Measurements from ENCODE around the gene ZMYND8. TPM values are rescaled to one million over a fixed set of nuclear protein-coding genes. Genes with fewer than 3 reads are reported as not detected.

ZMYND8 gene
- polyA plus RNA-seq, 3 donors = 1.4 to 13.8 (median 5.8) TPM

DNA sequence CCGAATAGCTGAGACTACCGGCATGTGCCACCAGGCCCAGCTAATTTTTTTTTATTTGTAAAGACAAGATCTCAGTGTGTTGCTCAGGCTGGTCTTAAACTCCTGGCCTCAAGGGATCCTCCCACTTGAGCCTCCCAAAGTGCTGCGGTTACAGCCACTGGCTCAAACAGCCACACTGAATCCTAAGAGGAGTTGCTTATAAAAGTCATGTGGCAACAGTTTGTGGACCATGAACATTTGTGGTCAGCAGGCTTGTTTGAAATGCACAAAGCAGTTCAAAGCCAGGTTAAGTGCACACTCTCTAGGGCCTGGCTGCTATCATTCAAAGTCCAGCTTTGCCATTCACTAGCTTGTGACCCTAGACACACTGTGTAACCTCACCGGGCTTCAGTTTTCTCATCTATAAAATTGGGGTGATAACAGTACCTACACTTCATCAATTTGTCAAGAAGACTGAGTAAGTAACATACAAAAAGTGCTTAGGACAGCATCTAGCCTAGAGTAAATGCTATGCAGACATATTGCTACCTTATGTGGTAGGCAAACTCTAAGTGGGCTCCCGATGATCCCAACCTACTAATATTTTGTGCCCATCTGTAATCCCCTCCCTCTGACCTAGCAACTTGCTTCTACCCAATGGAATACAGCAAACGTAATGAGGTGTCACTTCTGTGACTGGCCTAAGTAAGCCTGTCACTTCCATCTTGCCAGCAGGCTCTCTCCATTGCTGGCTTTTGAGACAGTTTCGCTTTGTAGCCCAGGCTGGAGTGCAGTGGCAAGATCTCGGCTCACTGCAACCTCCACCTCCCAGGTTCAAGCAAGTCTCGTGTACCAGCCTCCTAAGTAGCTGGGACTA lies 122.9 kb downstream of the ZMYND8 start:
- Mint-ChIP-seq H3K27me3 (ENCODE audit: low read depth in 3 of 3) (peaks cover 0 to 3% (median 0%) of the 10 kb centered on the region in 3 donors), H3K4me3 (no peak overlapping the region), H3K36me3 (peaks cover 77 to 93% of the 10 kb centered on the region in 2 donors), H3K4me1 (no peaks in the 10 kb centered on the region), H3K9me3 (no peaks in the 10 kb centered on the region), H3K27ac (peak overlapping the region in 2 of 7 donors; percentile 19 to 65)
- H3K4me1 ChIP-seq (ENCODE audit: control insufficient read depth in 1 of 2, insufficient read depth in 2 of 2, low read length in 2 of 2) = no peaks in the 10 kb centered on the region
- intact Hi-C loops (cut with micrococcal nuclease) = no loop called here
- H3K4me2 ChIP-seq (replicated peaks; ENCODE audit: extremely low read depth, low read length, poor library complexity, severe bottlenecking) = no peak overlapping the region
- no peak overlapping the region for H2AFZ ChIP-seq (ENCODE audit: insufficient read depth, low read depth, low read length, poor library complexity, severe bottlenecking)
- H3K27ac ChIP-seq (ENCODE audit: low read depth in 1 of 2, low read length in 2 of 2) = no peak overlapping the region
- TF ChIP-seq, protein P1, sequence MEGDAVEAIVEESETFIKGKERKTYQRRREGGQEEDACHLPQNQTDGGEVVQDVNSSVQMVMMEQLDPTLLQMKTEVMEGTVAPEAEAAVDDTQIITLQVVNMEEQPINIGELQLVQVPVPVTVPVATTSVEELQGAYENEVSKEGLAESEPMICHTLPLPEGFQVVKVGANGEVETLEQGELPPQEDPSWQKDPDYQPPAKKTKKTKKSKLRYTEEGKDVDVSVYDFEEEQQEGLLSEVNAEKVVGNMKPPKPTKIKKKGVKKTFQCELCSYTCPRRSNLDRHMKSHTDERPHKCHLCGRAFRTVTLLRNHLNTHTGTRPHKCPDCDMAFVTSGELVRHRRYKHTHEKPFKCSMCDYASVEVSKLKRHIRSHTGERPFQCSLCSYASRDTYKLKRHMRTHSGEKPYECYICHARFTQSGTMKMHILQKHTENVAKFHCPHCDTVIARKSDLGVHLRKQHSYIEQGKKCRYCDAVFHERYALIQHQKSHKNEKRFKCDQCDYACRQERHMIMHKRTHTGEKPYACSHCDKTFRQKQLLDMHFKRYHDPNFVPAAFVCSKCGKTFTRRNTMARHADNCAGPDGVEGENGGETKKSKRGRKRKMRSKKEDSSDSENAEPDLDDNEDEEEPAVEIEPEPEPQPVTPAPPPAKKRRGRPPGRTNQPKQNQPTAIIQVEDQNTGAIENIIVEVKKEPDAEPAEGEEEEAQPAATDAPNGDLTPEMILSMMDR (IDR thresholded peaks at IDR 0.05) = no peak
- H3K79me2 ChIP-seq (ENCODE audit: insufficient read depth, low read length) = no peaks in the 10 kb centered on the region
- no peaks in the 10 kb centered on the region for H3K9me3 ChIP-seq (replicated peaks in 1 of 2; ENCODE audit: control insufficient read depth in 1 of 2, insufficient read depth in 1 of 2, low read length in 2 of 2)
- no peaks in the 10 kb centered on the region for H3K27me3 ChIP-seq (ENCODE audit: control insufficient read depth in 2 of 2, insufficient read depth in 2 of 2, low read length in 2 of 2)
- H3K4me3 ChIP-seq (replicated peaks in 1 of 3; ENCODE audit: low read depth in 2 of 3, low read length in 3 of 3) = no peak overlapping the region
- no peaks in the 10 kb centered on the region for H4K20me1 ChIP-seq (ENCODE audit: insufficient read depth, low read length)
- no peak for DNase-seq
- WGBS (ENCODE audit: insufficient coverage) = 96% methylated on average over 7 of the region's 9 CpGs
- peaks cover 87 to 98% of the 10 kb centered on the region in 2 donors for H3K36me3 ChIP-seq (replicated peaks in 1 of 2; ENCODE audit: control insufficient read depth in 1 of 2, insufficient read depth in 2 of 2, low read length in 2 of 2)
- no peak overlapping the region for H3K9ac ChIP-seq (ENCODE audit: insufficient read depth, low read length, poor library complexity, severe bottlenecking)

DNA sequence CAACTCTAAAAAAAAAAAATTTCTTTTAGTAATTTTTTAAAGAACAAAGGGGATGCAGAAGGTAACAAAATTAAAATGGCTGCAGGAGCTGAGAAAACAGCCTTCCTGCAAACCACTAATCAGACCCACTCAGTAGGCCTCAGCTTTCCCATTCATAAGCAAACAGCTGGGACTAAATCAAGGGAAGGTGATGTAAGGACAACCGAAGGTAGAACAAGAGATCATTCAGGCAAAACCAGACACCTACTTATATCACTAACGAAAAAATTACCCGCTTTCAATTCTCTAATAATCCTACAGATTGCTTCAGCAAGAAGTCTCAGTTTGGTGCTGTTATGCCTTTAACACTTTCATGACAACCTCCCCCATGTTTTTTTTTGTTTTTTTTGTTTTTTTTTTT lies 124.0 kb downstream of the ZMYND8 start:
- no peak overlapping the region for H3K4me3 Mint-ChIP-seq
- Histone ChIP-seq H3K9ac (ENCODE audit: insufficient read depth, low read length, poor library complexity, severe bottlenecking) (no peak overlapping the region), H2AFZ (ENCODE audit: insufficient read depth, low read depth, low read length, poor library complexity, severe bottlenecking) (no peak overlapping the region), H3K36me3 (replicated peaks in 1 of 2; ENCODE audit: control insufficient read depth in 1 of 2, insufficient read depth in 2 of 2, low read length in 2 of 2) (peaks cover 87 to 97% of the 10 kb centered on the region in 2 donors), H3K4me1 (ENCODE audit: control insufficient read depth in 1 of 2, insufficient read depth in 2 of 2, low read length in 2 of 2) (no peaks in the 10 kb centered on the region), H4K20me1 (ENCODE audit: insufficient read depth, low read length) (no peaks in the 10 kb centered on the region), H3K79me2 (ENCODE audit: insufficient read depth, low read length) (no peaks in the 10 kb centered on the region), H3K27me3 (ENCODE audit: control insufficient read depth in 2 of 2, insufficient read depth in 2 of 2, low read length in 2 of 2) (no peaks in the 10 kb centered on the region), H3K4me3 (replicated peaks in 1 of 3; ENCODE audit: low read depth in 2 of 3, low read length in 3 of 3) (no peak overlapping the region), H3K4me2 (replicated peaks; ENCODE audit: extremely low read depth, low read length, poor library complexity, severe bottlenecking) (no peak overlapping the region), H3K27ac (ENCODE audit: low read depth in 1 of 2, low read length in 2 of 2) (no peak overlapping the region), H3K9me3 (replicated peaks in 1 of 2; ENCODE audit: control insufficient read depth in 1 of 2, insufficient read depth in 1 of 2, low read length in 2 of 2) (no peaks in the 10 kb centered on the region)
- TF ChIP-seq, protein P1 (IDR thresholded peaks at IDR 0.05) = no peak
- intact Hi-C loops (cut with micrococcal nuclease) = no loop called here
- DNase-seq = no peak
- H3K36me3 Mint-ChIP-seq = peaks cover 75 to 92% of the 10 kb centered on the region in 2 donors
- WGBS (ENCODE audit: insufficient coverage) = no CpG with 5 or more reads among the region's 3 CpGs
- peak overlapping the region in 1 of 7 donors; percentile 65 for H3K27ac Mint-ChIP-seq
- H3K27me3 Mint-ChIP-seq (ENCODE audit: low read depth in 3 of 3) = peaks cover 0 to 3% (median 0%) of the 10 kb centered on the region in 3 donors
- H3K4me1 Mint-ChIP-seq = no peaks in the 10 kb centered on the region
- H3K9me3 Mint-ChIP-seq = no peaks in the 10 kb centered on the region

All from CD14-positive monocyte (primary cell).